Measurements from ENCODE around the gene NEAT1.

NEAT1 gene

GRCh38 chr11:65390099-65390941 is 32.3 kb upstream of the NEAT1 start:
- no peak for TF ChIP-seq CTCF (IDR thresholded peaks at IDR 0.05; ENCODE audit: low read depth, low read length)
- no peak for DNase-seq (ENCODE audit: extremely low read depth, low read depth)

- DNase-seq (ENCODE audit: extremely low read depth, low read depth), result no peak
- TF ChIP-seq CTCF (IDR thresholded peaks at IDR 0.05; ENCODE audit: low read depth, low read length), result no peak; the same call in 1 of the 2 replicates
Observed at GRCh38 chr11:65390996-65391395, 31.6 kb upstream of the NEAT1 start.

GRCh38 chr11:65392186-65392829 is 30.3 kb upstream of the NEAT1 start:
- TF ChIP-seq CTCF (IDR thresholded peaks at IDR 0.05; ENCODE audit: low read depth, low read length), result no peak
- DNase-seq (ENCODE audit: extremely low read depth, low read depth), result no peak

GRCh38 chr11:65392899-65393298 is 29.7 kb upstream of the NEAT1 start:
- no peak for DNase-seq (ENCODE audit: extremely low read depth, low read depth)
- TF ChIP-seq CTCF (IDR thresholded peaks at IDR 0.05; ENCODE audit: low read depth, low read length), result no peak

- no peak for TF ChIP-seq CTCF (IDR thresholded peaks at IDR 0.05; ENCODE audit: low read depth, low read length)
- no peak for DNase-seq (ENCODE audit: extremely low read depth, low read depth)
Observed at GRCh38 chr11:65393513-65394079, 29.0 kb upstream of the NEAT1 start.

- no peak for TF ChIP-seq CTCF (IDR thresholded peaks at IDR 0.05; ENCODE audit: low read depth, low read length)
- no peak for DNase-seq (ENCODE audit: extremely low read depth, low read depth)
Observed at GRCh38 chr11:65394125-65394536, 28.5 kb upstream of the NEAT1 start.

- no peak for TF ChIP-seq CTCF (IDR thresholded peaks at IDR 0.05; ENCODE audit: low read depth, low read length)
- DNase-seq (ENCODE audit: extremely low read depth, low read depth), result no peak
Observed at GRCh38 chr11:65395961-65396530, 26.6 kb upstream of the NEAT1 start.

Data from AG09319 (cell line).